ENCODE measurements around the gene SHLD2. TPM values are rescaled to one million over a fixed set of nuclear protein-coding genes. Genes with fewer than 3 reads are reported as not detected.
"Not testable (repeated sequence)": the region's sequence is repeated elsewhere in the genome, so short reads cannot be mapped to it uniquely, and the experiment has no call there.

Gene SHLD2
- total RNA-seq, 1 experiment from 2014 or later, result 18.1 TPM

DNA sequence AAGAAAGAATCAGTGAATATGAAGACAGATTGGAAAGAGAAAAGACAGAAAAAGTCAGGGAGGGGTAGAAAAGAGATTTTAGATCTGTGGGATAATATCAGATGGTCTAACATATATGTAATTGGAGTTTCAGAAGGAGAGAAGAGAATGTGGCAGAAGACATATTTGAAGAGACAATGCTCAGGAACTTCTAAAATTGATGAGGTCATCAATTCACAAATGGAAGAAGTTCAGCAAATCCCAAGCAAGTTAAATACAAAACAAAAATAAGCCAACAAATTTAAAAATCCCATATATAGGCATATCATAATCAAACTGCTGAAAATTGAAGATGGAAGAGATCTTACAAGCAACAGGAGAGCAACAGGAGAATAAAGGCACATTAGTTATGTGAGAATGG, 42.5 kb downstream of the SHLD2 start:
- DNase-seq (ENCODE audit: low spot score), result not testable (repeated sequence)

DNA sequence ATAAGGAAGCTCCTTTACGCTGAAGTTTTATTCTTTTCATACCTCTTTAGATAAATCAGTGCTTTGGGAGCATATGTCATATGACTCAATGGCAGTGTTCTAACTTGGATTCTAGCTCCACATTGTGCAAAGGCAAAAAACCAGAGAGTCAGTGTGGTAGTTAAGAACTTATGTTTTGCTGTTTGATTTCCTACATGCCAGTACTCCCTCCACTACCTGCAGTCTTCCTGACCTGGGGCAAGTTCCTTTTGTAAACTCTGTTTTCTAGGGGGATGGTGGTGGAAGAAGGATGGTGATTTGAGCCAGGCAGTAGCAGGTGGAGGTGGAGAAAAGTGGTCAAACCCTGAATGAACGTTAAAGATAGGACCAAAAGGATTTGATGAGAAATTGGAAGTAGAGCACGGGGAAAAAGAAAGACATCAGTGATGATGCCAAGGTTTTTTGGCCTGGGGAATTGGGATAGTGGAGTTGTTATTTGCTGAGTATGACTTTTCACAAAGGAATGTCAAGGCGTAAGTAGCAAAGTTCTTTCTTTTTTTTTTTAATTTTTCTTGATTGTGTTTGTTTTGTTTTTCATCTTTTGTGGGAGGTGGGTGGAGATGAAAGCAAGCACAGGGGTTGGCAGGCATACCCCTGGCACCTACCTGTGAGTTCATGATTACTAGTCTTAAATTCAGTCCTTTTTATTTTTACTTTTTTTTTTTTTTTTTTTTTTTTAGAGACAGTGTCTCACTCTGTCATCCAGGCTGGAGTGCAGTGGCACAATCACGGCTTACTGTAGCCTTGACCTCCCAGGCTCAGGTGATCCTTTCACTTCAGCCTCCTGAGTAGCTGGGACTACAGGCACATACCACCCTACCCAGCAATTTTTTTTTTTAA, 47.5 kb downstream of the SHLD2 start:
- not testable (repeated sequence) for DNase-seq (ENCODE audit: low spot score)

DNA sequence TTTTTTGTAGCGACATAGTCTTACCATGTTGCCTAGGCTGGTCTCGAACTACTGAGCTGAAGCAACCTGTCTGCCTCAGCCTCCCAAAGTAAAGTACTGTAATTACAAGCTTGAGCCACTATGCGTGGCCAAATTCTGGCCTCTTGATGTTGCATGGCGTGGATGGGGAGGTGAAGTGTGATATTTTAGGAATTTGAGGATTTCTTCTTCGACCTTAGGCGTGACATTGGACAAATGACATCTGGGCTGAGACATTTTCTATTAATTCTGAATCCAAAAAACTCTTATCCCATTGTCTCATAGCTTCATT, 48.1 kb downstream of the SHLD2 start:
- not testable (repeated sequence) for DNase-seq (ENCODE audit: low spot score)

DNA sequence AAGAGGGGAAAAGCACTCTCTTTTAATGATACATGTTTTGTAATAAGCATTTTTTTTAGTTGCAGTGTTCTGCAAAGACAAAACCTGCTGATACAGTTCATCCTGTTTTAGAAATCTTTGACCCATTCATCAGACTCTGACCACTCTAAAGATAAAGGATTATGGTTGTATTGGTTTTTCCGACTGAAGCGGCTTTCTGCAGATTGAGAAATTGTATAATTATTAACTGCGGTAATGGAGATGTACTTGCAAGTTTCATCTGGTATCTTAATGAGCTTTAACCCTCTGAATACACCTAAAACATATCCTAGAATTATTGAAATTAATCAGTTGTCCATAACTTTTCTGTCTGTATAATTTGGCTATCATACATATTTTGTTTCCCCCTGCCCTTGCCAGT, 50.6 kb downstream of the SHLD2 start:
- not testable (repeated sequence) for DNase-seq (ENCODE audit: low spot score)

DNA sequence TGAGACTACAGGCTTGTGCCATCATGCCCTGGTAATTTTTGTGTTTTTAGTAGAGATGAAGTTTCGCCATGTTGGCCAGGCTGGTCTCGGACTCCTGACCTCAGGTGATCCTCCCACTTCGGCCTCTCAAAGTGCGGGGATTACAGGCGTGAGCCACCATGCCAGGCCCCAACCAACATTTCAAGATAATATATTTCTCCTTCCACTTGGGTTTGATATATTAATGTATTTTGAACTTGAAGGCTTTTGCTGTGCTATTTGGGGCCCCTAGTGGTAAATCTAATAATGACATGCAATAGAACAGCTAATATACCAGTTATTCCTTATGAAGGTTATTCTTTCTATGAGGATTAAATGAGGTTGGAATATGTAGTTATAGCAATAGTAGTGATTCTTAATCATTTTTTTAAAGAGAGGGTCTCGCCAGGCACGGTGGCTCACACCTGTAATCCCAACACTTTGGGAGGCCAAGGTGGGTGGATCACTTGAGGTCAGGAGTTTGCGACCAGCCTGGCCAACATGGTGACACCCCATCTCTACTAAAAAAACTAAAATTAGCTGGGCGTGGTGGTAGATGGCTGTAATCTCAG, 54.1 kb downstream of the SHLD2 start:
- DNase-seq (ENCODE audit: low spot score), result not testable (repeated sequence)

DNA sequence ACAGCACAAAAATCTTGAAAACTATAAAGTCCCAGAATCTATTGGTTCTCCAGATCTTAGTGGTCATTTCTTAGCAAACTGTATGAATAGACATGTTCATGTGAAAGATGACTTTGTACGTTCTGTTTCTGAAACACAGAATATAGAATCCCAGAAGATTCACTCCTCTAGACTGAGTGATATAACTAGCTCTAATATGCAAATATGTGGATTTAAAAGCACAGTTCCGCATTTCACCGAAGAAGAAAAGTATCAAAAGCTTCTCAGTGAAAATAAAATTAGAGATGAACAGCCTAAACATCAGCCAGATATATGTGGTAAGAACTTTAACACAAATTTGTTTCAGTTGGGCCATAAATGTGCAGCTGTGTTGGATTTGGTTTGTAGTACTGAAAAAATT, 56.5 kb downstream of the SHLD2 start:
- not testable (repeated sequence) for DNase-seq (ENCODE audit: low spot score)

DNA sequence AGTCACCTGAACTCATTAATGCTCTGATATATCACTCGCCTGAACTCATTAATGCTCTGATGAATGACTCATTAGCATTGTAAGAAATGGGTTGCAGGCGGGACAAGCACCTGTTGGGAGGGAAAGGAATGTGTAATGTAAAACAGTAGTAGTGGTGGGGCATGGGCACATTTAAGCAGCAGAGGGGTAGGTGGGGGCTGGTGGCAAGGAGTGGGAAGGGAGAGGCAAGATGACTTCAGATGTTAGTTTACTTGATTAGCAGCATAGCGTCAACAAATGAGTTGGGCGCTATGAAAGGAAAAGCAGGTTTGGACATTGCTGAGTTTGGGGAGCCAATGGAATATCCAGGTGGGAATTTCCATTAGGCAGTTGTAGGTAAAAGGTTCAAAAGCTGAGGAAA, 61.8 kb downstream of the SHLD2 start:
- peak; percentile 1 for DNase-seq (ENCODE audit: low spot score)

DNA sequence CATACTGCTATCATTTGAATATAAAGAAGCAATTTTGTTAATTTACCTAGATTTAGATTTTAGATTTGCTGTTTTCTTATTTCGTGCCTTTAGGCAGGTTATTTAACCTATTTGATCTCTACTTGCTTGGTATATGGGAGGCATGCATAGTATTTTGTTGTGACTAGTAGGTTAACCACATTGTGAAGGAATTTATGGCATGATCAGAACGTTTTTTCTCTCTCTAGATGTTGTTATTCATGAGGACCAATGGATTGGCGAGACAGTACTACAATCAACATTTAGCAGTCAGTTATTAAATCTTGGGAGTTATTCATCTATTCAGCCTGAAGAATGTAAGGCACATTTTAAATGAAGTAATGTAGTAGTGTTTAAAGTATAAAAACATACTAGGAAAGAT, 62.8 kb downstream of the SHLD2 start:
- DNase-seq (ENCODE audit: low spot score), result not testable (repeated sequence)

DNA sequence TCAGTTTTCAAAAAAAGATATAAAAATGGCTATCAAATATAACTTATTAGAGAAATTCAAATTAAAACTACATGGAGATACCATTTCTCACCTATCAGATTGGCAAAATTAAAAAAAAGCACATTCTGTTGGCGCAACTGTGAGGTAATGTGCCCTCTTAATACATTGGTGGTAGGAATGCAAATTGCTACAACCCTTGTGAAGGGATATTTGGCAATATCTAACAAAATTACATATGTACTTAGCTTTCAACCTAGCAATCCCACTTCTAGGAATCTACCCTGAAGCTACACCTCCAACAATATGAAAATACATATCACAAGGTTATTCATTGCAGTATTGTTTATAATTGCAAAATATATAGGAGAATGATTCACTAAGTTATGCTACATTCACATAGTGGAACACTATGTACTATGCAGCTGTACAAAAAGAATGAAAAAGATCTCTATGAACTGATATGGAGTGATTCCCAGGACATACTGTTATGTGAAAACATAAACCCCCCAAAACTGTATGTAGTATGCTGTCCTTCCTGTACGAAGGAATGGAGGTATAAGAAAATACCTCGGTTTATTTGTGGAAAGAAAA, 67.8 kb downstream of the SHLD2 start:
- not testable (repeated sequence) for DNase-seq (ENCODE audit: low spot score)

DNA sequence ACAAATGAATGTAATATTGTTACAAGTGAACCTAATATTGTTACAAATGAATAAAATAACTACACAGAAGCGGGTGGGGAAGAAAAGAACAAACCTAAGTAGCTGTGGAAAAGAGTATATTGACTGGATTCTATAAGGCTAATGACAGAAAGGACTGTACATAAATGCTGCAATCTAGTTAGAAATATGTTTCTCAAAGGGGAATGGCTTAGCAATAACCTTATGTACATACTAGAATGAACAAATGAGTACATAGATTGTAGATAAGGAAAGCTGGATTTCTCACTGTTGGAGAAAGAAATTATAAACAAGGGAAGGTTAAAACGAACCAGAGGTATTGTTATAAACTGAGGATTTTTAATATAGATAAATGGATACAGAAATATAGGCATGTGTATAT, 68.4 kb downstream of the SHLD2 start:
- DNase-seq (ENCODE audit: low spot score), result not testable (repeated sequence)

DNA sequence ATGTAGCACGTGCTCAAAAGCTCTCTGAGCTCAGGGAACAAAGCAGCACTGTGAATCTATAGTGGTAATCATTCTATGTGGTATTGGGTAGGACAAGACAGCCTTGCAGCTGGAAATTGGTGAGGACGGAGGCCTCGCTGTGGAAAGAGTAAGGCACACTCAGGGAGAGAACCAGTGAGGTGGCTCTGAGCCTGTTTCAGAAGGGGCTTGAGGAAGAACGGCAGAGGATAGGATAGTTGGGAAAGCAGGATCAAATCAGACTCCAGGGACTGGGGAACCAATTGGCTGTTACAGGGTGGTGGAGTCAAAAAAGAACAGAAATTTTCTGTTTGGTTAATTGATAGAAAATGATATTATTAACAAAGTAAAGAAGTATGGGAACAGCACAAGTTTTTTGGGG, 74.9 kb downstream of the SHLD2 start:
- DNase-seq (ENCODE audit: low spot score), result not testable (repeated sequence)

DNA sequence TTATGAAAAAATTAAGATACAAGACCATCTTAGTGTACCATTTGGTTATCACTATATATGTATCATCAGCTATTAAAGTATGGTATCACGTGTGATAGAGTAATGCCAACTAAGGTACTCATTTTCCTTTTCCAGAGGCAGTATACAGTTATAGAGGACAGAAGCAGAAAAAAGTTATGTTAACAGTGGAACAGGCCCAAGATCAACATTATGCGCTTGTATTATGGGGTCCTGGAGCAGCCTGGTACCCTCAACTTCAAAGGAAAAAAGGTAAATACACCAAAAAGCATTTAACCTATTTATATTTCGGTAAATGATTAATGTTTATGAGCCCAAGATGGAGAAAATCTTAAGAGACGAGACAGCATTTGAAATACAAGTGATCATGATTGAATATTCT, 75.7 kb downstream of the SHLD2 start:
- DNase-seq (ENCODE audit: low spot score), result not testable (repeated sequence)

DNA sequence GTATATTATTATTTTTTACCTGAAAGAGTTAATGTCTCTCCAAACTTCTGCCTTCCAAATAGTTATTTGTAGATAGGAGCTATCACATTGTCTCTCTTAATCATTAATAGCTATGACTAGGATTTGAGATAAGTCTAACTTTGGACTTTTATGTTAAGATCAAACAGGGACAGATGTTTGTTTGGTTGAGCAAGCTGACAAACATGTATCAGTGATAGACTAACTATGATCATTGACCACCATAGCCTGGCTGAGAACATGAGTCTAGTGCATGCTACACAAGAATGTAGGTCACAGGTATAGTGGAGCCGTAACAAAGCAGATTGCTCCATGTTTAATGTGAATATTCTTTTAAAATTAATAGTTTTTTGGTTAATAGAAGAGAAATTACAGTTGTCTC, 76.7 kb downstream of the SHLD2 start:
- DNase-seq (ENCODE audit: low spot score), result not testable (repeated sequence)

DNA sequence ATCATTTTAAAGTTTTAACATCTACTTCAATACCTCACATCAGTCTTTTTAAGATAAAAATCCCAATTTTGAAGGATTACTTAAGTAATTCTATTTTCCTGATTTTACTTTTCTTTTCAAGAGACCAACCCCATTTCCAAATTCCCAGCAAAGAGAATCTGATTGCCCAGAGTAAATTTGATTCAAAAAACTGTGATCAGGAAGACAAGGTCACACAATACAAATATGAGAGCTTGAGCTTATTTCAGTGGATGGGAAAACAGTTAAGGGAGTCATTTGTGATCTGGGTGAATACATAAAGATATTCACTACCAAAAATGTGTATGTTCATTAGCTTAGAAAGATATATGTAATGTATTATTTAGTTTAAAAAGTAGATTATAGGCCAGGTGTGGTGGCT, 77.2 kb downstream of the SHLD2 start:
- not testable (repeated sequence) for DNase-seq (ENCODE audit: low spot score)

DNA sequence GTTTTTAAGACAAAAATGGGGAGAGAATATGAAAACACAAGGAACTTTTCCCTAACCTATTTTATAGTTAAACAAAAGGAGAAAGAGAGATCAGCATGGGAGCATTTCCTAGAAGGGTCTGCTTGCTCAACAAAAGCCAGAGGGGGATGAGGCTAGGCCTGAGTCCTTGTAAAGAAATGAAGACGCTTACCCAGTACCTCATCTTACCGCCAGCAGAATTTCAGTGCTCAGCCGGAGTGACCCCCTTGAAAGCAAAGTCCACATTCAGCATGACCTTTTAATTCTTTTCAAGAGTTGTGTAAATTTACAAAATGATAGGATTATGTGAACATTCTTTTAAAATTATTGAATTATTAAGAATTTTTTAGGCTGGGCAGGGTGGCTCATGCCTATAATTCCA, 82.6 kb downstream of the SHLD2 start:
- DNase-seq (ENCODE audit: low spot score), result not testable (repeated sequence)

DNA sequence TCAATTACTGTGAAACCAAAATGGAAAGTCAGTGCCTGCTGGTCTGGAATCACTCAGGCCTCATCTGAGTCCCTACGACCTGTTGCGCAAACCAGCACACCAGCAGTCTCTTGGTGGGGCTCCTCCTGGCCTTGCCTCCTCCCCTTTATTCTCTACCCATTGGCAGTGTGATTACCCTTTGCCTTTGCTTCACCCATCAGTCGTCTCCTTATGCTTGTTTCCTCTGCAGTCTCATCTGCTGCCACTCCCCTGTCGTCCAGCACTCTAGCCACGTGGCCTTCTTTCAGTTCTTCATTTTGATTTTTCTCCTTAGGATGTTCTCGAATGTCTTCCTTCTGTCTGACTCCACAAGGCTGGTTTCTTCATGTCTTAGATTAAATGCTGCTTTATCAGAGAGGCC, 89.4 kb downstream of the SHLD2 start:
- DNase-seq (ENCODE audit: low spot score), result not testable (repeated sequence)

DNA sequence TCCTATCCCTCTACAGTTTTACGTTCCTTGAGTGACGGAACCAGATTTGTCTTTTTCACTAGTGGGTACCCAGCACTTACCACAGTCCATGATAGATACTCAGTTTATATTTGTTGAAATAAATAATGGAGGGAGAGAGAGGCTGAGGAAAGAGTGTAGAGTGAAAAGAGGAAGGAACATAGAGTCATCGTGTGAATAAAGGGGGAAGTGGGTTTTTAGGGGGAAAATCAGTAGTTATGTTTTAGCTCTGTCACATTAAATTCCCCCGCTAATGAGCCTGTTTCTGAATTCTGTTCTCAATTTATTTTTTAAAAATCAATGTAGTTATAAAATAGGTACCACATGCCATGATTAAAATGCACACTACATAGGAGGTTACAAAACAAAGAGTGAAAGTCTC, 91.0 kb downstream of the SHLD2 start:
- DNase-seq (ENCODE audit: low spot score), result not testable (repeated sequence)

DNA sequence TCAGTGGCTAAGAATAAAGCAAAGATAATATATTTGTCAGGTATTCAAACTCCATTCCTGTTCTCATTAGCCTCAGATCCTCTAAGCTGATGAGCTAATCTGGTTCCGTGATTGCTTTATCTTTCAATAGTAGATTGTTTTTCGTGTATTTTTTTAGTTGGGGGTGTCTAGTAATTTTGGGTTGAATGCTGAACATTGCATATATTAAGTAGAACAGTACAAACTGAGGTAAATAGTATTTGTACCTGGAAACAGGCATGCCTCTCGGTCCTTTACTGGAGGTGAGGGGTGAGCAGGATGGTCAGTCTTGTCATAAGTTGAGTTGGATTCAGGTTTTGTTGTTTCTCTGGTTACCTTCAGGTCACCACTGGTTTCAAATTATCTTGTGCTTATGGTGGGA, 92.6 kb downstream of the SHLD2 start:
- DNase-seq (ENCODE audit: low spot score), result not testable (repeated sequence)

DNA sequence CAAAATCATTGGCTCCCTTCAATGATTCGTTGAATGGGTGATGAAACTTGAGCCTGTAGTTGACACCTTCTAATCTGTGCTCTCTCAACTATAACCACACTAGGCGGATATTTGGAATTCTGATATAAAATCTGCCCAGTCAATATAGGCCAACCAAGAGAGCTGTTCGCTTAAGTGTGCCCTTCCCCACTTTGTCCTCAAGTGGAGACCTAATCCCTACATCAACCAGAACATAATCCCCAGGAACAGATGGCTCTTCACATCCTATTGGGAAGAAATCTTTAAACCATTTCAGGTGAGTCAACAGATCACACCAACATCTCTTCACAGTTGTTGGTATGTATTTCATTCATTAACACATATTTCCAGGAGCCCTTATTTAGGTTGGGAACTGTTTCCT, 96.8 kb downstream of the SHLD2 start:
- DNase-seq (ENCODE audit: low spot score), result not testable (repeated sequence)

DNA sequence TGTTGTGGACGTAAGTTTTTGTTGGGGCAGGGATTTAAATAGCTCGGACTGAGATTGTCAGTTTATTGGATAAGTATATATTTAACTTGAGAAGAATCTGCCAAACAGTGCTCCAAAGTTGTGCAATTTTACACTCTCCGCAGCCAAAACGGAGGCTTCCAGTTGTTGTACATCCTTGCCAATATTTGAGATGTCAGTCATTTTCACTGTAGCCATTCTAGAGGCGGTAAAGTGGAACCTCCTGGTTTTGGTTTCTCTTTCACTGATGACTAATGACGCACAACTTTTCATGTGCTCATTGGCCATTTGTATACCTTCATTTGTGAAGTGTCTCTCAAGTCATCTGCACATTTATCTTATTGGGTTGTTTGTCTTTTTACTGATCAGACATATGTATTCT, 105.9 kb downstream of the SHLD2 start:
- DNase-seq (ENCODE audit: low spot score), result peak; percentile 18

DNA sequence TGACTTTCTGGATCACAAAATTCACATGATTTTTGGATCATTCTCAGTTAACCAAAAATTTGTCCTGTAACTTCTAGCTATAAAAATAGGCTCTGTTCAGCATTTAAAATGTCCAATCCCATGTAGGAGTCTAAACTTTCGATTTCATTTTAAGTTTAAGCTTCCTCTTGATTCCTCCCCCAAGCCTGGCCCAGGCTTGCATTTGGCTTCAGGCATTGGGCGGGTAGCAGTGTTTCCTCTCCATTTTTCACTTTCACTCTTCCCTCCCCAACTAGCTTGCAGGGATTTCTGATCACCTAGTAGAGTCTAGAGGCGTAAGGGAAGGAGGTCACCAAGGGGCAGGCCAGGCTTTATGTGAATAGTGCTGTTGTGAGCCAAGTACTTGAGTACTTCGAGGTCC, 109.8 kb downstream of the SHLD2 start:
- not testable (repeated sequence) for DNase-seq (ENCODE audit: low spot score)

DNA sequence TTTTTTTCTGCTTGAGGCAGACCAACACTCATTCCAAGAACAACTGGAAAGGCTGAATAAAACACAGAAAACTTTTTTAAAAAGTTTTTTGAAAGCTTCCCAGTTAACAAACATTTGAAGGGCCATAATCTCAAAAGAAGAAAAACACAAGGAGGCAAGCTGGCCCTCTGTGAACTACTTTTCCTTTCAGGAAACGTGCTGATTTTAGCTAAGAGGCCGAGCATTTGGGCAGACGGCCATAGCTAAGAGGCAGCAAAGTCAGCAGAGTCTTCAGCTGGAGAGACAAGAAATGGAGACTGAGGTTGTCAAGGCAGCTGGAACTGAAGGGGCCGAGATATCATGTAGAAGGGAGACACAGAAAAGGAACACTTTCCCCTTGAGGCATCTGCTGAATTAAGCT, 111.9 kb downstream of the SHLD2 start:
- DNase-seq (ENCODE audit: low spot score), result not testable (repeated sequence)

DNA sequence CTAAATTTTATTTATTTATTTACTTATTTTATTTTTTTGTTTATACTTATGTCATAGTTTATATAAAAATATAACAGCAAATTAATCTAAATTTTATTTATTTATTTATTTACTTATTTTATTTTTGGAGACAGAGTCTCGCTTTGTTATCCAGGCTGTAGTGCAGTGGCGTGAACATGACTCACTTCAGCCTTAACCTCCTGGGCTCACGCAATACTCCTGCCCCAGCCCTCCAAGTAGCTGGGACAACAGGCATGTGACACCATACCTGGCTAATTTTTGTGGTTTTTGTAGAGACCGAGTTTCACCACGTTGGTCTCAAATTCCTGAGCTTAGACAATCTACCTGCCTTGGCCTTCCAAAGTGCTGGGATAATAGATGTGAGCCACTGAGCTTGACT, 115.3 kb downstream of the SHLD2 start:
- DNase-seq (ENCODE audit: low spot score), result not testable (repeated sequence)

Data from HT-29 (cell line).